OCI-LY7 (cell line): ENCODE data around the gene HCRTR1. TPM values are rescaled to one million over a fixed set of nuclear protein-coding genes. Genes with fewer than 3 reads are reported as not detected.

Experiments
- BruUV-seq: library from RNA; stranded (reverse); fragments of 400-500 nt; replicated peaks from 2 replicates; lab custom pipeline; 2021; lab: Mats Ljungman, UMichigan
- CTCF ChIA-PET: fragments of 300-600 bp; sonication (Branson Sonifier 250); formaldehyde crosslinking; loops from one replicate; lab custom pipeline; 2022; ENCODE audit warnings: antibody characterized with exemption; ENCODE audit not compliant: unreplicated experiment; lab: Charles Lee
- POLR2A ChIA-PET: fragments of 300-600 bp; sonication (Branson Sonifier 250); formaldehyde crosslinking; loops from one replicate; lab custom pipeline; 2022; ENCODE audit warnings: antibody characterized with exemption; lab: Charles Lee
- DNase-seq: peaks from one replicate; pipeline ENCODE4 v3.0.0-alpha.2; 2015; ENCODE audit warnings: low spot score
- H2AFZ ChIP-seq: fragments of 200-600 bp; sonication (generic), shearing (Covaris generic); 2 replicates; pipeline ENCODE4 v1.6.1; 2014; ENCODE audit warnings: mild to moderate bottlenecking, antibody characterized with exemption, low read length, moderate library complexity
- H3K27ac ChIP-seq: fragments of 200-600 bp; sonication (generic); 2 replicates; pipeline ENCODE4 v1.5.1; 2014; ENCODE audit warnings: mixed run types, low read depth, mild to moderate bottlenecking, moderate library complexity, low read length, inconsistent platforms; ENCODE audit not compliant: poor library complexity, severe bottlenecking
- H3K36me3 ChIP-seq: fragments of 200-600 bp; sonication (generic); 2 replicates; pipeline ENCODE4 v1.6.1; 2014; ENCODE audit warnings: mild to moderate bottlenecking, antibody characterized with exemption, low read length, moderate library complexity, mixed read lengths; ENCODE audit not compliant: insufficient read depth
- H3K4me1 ChIP-seq: fragments of 200-600 bp; sonication (generic); 2 replicates; pipeline ENCODE4 v1.5.1; 2014; ENCODE audit warnings: mild to moderate bottlenecking, low read length; ENCODE audit not compliant: insufficient read depth, poor library complexity, severe bottlenecking
- H3K4me2 ChIP-seq: fragments of 200-600 bp; sonication (generic); 2 replicates; pipeline ENCODE4 v1.6.1; 2014; ENCODE audit warnings: mild to moderate bottlenecking, low read length
- H3K4me3 ChIP-seq: fragments of 200-600 bp; sonication (generic); 2 replicates; pipeline ENCODE4 v1.5.1; 2014; ENCODE audit warnings: mild to moderate bottlenecking, low read depth, low read length; ENCODE audit not compliant: poor library complexity, severe bottlenecking
- H3K79me2 ChIP-seq: fragments of 200-600 bp; sonication (generic); 2 replicates; pipeline ENCODE4 v1.6.1; 2016; ENCODE audit warnings: low read depth, mild to moderate bottlenecking, low read length, moderate library complexity, mixed read lengths; ENCODE audit not compliant: insufficient read depth
- H3K9me2 ChIP-seq: fragments of 200-600 bp; sonication (generic); 2 replicates; pipeline ENCODE4 v1.6.1; 2016; ENCODE audit warnings: mild to moderate bottlenecking, low read length, mixed read lengths; ENCODE audit not compliant: insufficient read depth
- H3K9me3 ChIP-seq: fragments of 200-600 bp; sonication (generic); 2 replicates; pipeline ENCODE4 v1.6.1; 2014; ENCODE audit warnings: mild to moderate bottlenecking, mixed run types, low read length, mixed read lengths
- H4K20me1 ChIP-seq: fragments of 200-600 bp; sonication (generic); 2 replicates; pipeline ENCODE4 v1.6.1; 2014; ENCODE audit warnings: mild to moderate bottlenecking, antibody characterized with exemption, low read length, moderate library complexity, mixed read lengths; ENCODE audit not compliant: insufficient read depth
- EZH2phosphoT487 ChIP-seq: fragments of 200-600 bp; sonication (generic); IDR thresholded peaks from 2 replicates; pipeline ENCODE4 v1.6.1; 2018; ENCODE audit warnings: low read depth, borderline replicate concordance, mild to moderate bottlenecking, mixed run types, antibody characterized with exemption, low read length, moderate library complexity, mixed read lengths
- intact Hi-C: fragments of 100-400 bp; cut with micrococcal nuclease; formaldehyde crosslinking; loops from one replicate; pipeline ENCODE4 v1.10.0; 2022; ENCODE audit not compliant: unreplicated experiment
- total RNA-seq, 2 experiments: library from RNA; depleted of rRNA in 1 of 2; stranded (reverse); fragments of >200 nt in 1 of 2; shearing (Covaris generic) in 1 of 2; gene quantifications; 2 replicates each; pipeline ENCODE4 v1.2.3, GENCODE V29; 2014 to 2022
- TF ChIP-seq, protein P1 (sequence below): fragments of 200-600 bp; sonication (generic); conservative IDR thresholded peaks from 2 replicates; pipeline ENCODE4 v1.5.1; 2014; ENCODE audit warnings: mild to moderate bottlenecking, antibody characterized with exemption, low read length, moderate library complexity, mixed read lengths

The HCRTR1 gene
- total RNA-seq, 2 experiments from 2014 or later, result not detected

DNA sequence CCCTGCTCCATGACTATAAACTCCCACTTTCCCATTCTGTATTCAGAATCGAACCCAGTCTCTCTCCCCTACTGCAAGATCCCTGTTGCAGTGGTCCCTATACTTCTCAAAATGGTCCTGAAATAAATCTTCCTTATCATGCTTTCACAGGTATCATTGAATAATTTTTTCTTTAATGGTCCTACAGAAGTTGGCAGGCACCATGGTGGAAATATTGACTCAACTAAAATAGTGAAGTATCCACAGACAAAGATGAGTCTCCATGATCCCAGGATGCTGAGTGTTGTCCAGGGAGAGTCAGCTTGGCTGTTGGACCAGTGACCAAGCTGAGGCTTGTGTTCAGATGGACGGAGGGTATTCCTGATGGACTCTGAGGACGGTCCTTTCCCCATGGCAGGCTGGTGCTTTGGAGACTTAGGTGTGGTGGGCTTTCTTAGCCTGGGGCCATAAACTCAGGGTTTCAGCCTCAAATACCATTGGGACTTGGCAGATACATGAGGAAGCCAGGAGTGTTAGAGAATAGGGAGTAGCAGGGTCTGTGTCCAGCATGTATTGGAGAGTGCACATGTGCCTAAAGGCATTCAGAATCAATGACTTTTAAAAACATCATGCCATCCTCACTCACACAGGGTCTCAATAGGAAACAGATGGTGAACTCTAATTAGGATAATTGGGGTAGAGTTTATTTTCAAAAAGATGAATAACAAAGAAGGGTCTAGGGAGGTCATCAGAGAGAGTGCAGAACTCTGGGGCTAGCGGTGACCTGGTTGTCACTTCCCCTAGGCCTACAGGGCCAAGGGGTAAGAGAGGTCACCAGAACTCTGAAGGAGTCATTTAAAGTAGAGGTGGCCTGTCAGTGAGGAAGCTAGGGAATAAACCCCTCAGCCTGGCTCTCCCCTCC is 21.4 kb upstream of the HCRTR1 start:
- H3K36me3 ChIP-seq, result no peaks in the 10 kb centered on the region
- no peaks in the 10 kb centered on the region for H3K9me2 ChIP-seq
- no peak overlapping the region for H3K4me2 ChIP-seq
- no peaks in the 10 kb centered on the region for H3K79me2 ChIP-seq
- intact Hi-C loops, result no loop called here
- no peaks in the 10 kb centered on the region for H4K20me1 ChIP-seq
- no peaks in the 10 kb centered on the region for H3K4me1 ChIP-seq
- no peaks in the 10 kb centered on the region for H3K9me3 ChIP-seq
- H3K4me3 ChIP-seq, result no peak overlapping the region
- TF ChIP-seq EZH2phosphoT487, result no peak
- TF ChIP-seq, protein P1, sequence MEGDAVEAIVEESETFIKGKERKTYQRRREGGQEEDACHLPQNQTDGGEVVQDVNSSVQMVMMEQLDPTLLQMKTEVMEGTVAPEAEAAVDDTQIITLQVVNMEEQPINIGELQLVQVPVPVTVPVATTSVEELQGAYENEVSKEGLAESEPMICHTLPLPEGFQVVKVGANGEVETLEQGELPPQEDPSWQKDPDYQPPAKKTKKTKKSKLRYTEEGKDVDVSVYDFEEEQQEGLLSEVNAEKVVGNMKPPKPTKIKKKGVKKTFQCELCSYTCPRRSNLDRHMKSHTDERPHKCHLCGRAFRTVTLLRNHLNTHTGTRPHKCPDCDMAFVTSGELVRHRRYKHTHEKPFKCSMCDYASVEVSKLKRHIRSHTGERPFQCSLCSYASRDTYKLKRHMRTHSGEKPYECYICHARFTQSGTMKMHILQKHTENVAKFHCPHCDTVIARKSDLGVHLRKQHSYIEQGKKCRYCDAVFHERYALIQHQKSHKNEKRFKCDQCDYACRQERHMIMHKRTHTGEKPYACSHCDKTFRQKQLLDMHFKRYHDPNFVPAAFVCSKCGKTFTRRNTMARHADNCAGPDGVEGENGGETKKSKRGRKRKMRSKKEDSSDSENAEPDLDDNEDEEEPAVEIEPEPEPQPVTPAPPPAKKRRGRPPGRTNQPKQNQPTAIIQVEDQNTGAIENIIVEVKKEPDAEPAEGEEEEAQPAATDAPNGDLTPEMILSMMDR, result no peak
- H3K27ac ChIP-seq, result no peak overlapping the region
- no TSS peak for BruUV-seq
- ChIA-PET CTCF (no interaction called here), POLR2A (no interaction called here)
- no peak overlapping the region for H2AFZ ChIP-seq
- DNase-seq, result no peak

DNA sequence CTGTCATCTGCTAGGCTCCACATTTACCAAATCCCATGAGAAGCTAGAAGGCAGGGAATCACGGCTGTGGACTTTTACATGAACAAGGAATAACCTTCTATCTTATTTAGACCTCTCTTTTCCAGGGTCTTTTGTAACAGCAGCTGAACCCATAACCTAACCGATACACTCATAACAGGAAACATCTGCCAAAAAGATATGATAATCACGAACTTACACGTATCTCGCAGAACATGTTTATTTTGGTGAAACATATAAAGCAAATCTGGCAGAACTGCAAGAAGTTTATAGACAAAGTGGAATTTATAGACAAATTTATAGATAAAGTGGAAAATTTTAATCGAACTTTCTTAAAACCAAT is 20.8 kb upstream of the HCRTR1 start:
- Histone ChIP-seq H3K27ac (no peak overlapping the region), H2AFZ (no peak overlapping the region), H3K4me3 (no peak overlapping the region), H3K79me2 (no peaks in the 10 kb centered on the region), H3K9me2 (no peaks in the 10 kb centered on the region), H3K4me2 (no peak overlapping the region), H3K36me3 (no peaks in the 10 kb centered on the region), H3K9me3 (no peaks in the 10 kb centered on the region), H4K20me1 (no peaks in the 10 kb centered on the region), H3K4me1 (no peaks in the 10 kb centered on the region)
- intact Hi-C loops, result no loop called here
- no peak for DNase-seq
- no peak for TF ChIP-seq EZH2phosphoT487
- TF ChIP-seq, protein P1, result no peak
- ChIA-PET POLR2A (no interaction called here), CTCF (no interaction called here)
- no TSS peak for BruUV-seq

DNA sequence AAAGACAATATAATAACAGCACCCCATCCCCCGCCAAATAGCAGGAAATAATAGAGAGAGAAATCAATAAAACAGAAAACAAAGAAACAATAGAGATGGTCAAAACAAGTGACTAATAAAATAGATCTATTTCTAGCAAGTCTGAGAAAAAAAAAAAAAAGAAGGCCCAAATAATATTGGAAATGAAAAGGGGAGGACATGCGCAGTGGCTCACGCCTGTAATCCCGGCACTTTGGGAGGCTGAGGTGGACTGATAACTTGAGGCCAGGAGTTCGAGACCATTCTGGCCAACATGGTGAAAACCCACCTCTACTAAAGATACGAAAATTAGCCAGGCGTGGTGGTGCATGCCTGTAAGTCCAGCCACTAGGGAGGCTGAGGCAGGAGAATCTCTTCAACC is 18.5 kb upstream of the HCRTR1 start:
- TF ChIP-seq, protein P1, result no peak
- H3K4me3 ChIP-seq, result no peak overlapping the region
- H3K9me3 ChIP-seq, result no peaks in the 10 kb centered on the region
- BruUV-seq, result no TSS peak
- no peak overlapping the region for H2AFZ ChIP-seq
- H3K36me3 ChIP-seq, result no peaks in the 10 kb centered on the region
- no peaks in the 10 kb centered on the region for H4K20me1 ChIP-seq
- no peaks in the 10 kb centered on the region for H3K79me2 ChIP-seq
- CTCF ChIA-PET, result no interaction called here
- H3K4me2 ChIP-seq, result no peak overlapping the region
- DNase-seq, result no peak
- intact Hi-C loops, result no loop called here
- POLR2A ChIA-PET, result no interaction called here
- H3K4me1 ChIP-seq, result no peaks in the 10 kb centered on the region
- no peaks in the 10 kb centered on the region for H3K9me2 ChIP-seq
- no peak overlapping the region for H3K27ac ChIP-seq
